ENCODE measurements around the gene ZFPM1. TPM values are rescaled to one million over a fixed set of nuclear protein-coding genes. Genes with fewer than 3 reads are reported as not detected.

The ZFPM1 gene
- total RNA-seq, 4 donors from 2014 or later, result 1.9 to 5.3 (median 3.4) TPM

DNA sequence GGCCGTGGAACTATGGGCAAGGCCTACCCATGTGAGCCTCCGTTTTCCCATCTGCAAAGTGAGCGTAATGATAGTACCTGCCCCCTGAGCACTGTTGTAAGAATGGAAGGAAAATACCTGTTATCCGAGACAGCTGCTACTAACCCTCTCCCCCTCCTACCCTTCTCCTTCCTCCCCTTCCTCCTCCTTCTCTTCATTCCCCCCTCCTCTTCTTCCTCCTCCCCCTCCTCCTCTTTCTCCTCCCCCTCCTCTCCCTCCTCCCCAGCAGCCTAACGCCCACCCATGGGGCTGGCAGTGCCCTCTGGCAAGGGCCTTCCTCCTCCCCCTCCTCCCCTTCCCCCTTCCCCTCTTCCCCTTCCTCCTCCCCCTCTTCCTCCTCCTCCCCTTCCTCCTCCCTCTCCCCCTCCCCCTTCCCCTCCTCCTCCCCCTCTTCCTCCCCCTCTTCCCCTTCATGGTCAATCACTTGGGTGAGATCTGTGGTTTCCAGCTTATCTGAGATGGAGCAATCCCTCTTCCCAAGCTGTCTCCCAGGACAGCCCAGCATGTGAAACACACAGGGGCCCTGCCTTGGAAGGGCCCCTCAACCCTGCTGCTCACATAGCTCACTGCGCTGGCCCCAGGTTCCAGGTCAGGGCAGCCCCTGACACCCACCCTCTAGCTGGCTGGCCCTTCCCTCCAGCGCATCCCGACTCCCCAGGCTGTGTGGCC, 6.4 kb downstream of the ZFPM1 start:
- no peak overlapping the region for H3K27ac ChIP-seq
- H3K4me1 ChIP-seq, result peaks cover 5 to 10% of the 10 kb centered on the region in 2 donors
- TF ChIP-seq CTCF (IDR thresholded peaks at IDR 0.05) (no peak), POLR2A (IDR thresholded peaks at IDR 0.05) (no peak)
- no peak overlapping the region for H3K4me3 ChIP-seq (replicated peaks in 1 of 3)
- H3K27me3 ChIP-seq, result no peaks in the 10 kb centered on the region
- H3K9me3 ChIP-seq, result no peaks in the 10 kb centered on the region
- H3K36me3 ChIP-seq, result no peaks in the 10 kb centered on the region
- intact Hi-C loops (cut with DNase I), result no loop called here
- DNase-seq, result no peak
- 89 to 94% methylated on average over 6 of the region's 8 CpGs for WGBS, 2 donors

- DNase-seq, result no peak
- H3K27ac ChIP-seq, result no peak overlapping the region
- H3K27me3 ChIP-seq, result no peaks in the 10 kb centered on the region
- H3K4me1 ChIP-seq, result peaks cover 2 to 6% of the 10 kb centered on the region in 2 donors
- TF ChIP-seq CTCF (IDR thresholded peaks at IDR 0.05) (no peak), POLR2A (IDR thresholded peaks at IDR 0.05) (no peak)
- intact Hi-C loops (cut with DNase I), result no loop called here
- H3K36me3 ChIP-seq, result no peaks in the 10 kb centered on the region
- WGBS, 2 donors, result 91 to 93% methylated on average over 11 to 26 of the region's 32 CpGs
- no peak overlapping the region for H3K4me3 ChIP-seq (replicated peaks in 1 of 3)
- no peaks in the 10 kb centered on the region for H3K9me3 ChIP-seq
These were observed 7.6 kb downstream of the ZFPM1 start for GRCh38 chr16:88460496-88461330.

- no peaks in the 10 kb centered on the region for H3K9me3 ChIP-seq
- H3K4me3 ChIP-seq (replicated peaks in 1 of 3), result no peak overlapping the region
- WGBS, 2 donors, result 44 to 64% methylated on average over 15 to 23 of the region's 30 CpGs
- H3K27ac ChIP-seq, result no peak overlapping the region
- H3K4me1 ChIP-seq, result peaks cover 0 to under 1% of the 10 kb centered on the region in 2 donors
- intact Hi-C loops (cut with DNase I), result no loop called here
- no peaks in the 10 kb centered on the region for H3K36me3 ChIP-seq
- no peak for DNase-seq
- H3K27me3 ChIP-seq, result no peaks in the 10 kb centered on the region
- TF ChIP-seq POLR2A (IDR thresholded peaks at IDR 0.05) (no peak), CTCF (IDR thresholded peaks at IDR 0.05) (no peak)
These were observed 8.5 kb downstream of the ZFPM1 start for GRCh38 chr16:88461331-88462269.

- Histone ChIP-seq H3K27me3 (no peaks in the 10 kb centered on the region), H3K27ac (no peak overlapping the region), H3K4me3 (replicated peaks in 1 of 3) (no peak overlapping the region), H3K9me3 (no peaks in the 10 kb centered on the region), H3K36me3 (no peaks in the 10 kb centered on the region), H3K4me1 (no peaks in the 10 kb centered on the region)
- 73 to 81% methylated on average over 8 to 10 of the region's 12 CpGs for WGBS, 2 donors
- TF ChIP-seq CTCF (IDR thresholded peaks at IDR 0.05), result no peak
- no peak for TF ChIP-seq POLR2A (IDR thresholded peaks at IDR 0.05)
- intact Hi-C loops (cut with DNase I), result no loop called here
- DNase-seq, result no peak
These were observed 9.3 kb downstream of the ZFPM1 start for GRCh38 chr16:88462396-88462795.

Data from thyroid gland (tissue), 4 donors.